SK-N-SH (cell line): ENCODE measurements around the gene GRAPL.
"Not testable (repeated sequence)": the region's sequence is repeated elsewhere in the genome, so short reads cannot be mapped to it uniquely, and the experiment has no call there.

Experiments
- CTCF ChIP-seq: fragments of 200-600 bp; sonication (generic); IDR thresholded peaks from 2 replicates; pipeline ENCODE4 v1.6.1; 2017; ENCODE audit warnings: antibody characterized with exemption, mild to moderate bottlenecking, moderate library complexity
- ELF1 ChIP-seq: IDR thresholded peaks from 2 replicates; pipeline ENCODE4 v1.4.0; 2012
- EP300 ChIP-seq, 2 experiments: IDR thresholded peaks; 2 replicates each; pipeline versions ENCODE4 v1.4.0 to v1.6.1; 2012; ENCODE audit warnings: borderline replicate concordance in 1 of 2, low read depth in 1 of 2, low read length in 1 of 2
- EZH2phosphoT487 ChIP-seq: fragments of 200-600 bp; sonication (generic); IDR thresholded peaks from 2 replicates; pipeline ENCODE4 v1.6.1; 2017; ENCODE audit warnings: low read depth, mixed run types, mild to moderate bottlenecking, antibody characterized with exemption, moderate library complexity, borderline replicate concordance
- JUND ChIP-seq: IDR thresholded peaks from 2 replicates; pipeline ENCODE4 v1.4.0; 2012
- MXI1 ChIP-seq: IDR thresholded peaks from 2 replicates; pipeline ENCODE4 v1.6.1; 2012; ENCODE audit warnings: mild to moderate bottlenecking, low read depth, low read length, improper control_type of control experiment
- RAD21 ChIP-seq: IDR thresholded peaks from 2 replicates; pipeline ENCODE4 v1.6.1; 2012; ENCODE audit warnings: mild to moderate bottlenecking, low read length
- RCOR1 ChIP-seq: fragments of 150-350 bp; IDR thresholded peaks from 2 replicates; pipeline ENCODE4 v1.6.1; 2017; ENCODE audit warnings: antibody characterized with exemption, low read length
- RFX5 ChIP-seq: IDR thresholded peaks from 2 replicates; pipeline ENCODE4 v1.6.1; 2012; ENCODE audit warnings: mild to moderate bottlenecking, improper control_type of control experiment, low read length
- TAF1 ChIP-seq: IDR thresholded peaks from 2 replicates; pipeline ENCODE4 v1.6.1; 2012; ENCODE audit warnings: low read depth, mild to moderate bottlenecking, low read length, moderate library complexity, borderline replicate concordance
- USF1 ChIP-seq: IDR thresholded peaks from 2 replicates; pipeline ENCODE4 v1.4.0; 2012; ENCODE audit warnings: low read depth, borderline replicate concordance
- ZBTB33 ChIP-seq: IDR thresholded peaks from 2 replicates; pipeline ENCODE4 v1.4.0; 2012; ENCODE audit warnings: low read depth, borderline replicate concordance
- TF ChIP-seq, protein P1 (sequence below): fragments of 150-350 bp; IDR thresholded peaks from 2 replicates; pipeline ENCODE4 v1.6.1; 2017; ENCODE audit warnings: antibody characterized with exemption, low read length, low read depth, borderline replicate concordance

- TF ChIP-seq, protein P1, sequence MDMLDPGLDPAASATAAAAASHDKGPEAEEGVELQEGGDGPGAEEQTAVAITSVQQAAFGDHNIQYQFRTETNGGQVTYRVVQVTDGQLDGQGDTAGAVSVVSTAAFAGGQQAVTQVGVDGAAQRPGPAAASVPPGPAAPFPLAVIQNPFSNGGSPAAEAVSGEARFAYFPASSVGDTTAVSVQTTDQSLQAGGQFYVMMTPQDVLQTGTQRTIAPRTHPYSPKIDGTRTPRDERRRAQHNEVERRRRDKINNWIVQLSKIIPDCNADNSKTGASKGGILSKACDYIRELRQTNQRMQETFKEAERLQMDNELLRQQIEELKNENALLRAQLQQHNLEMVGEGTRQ = not testable (repeated sequence)
- TF ChIP-seq RAD21; ZBTB33; JUND; USF1; MXI1; RFX5; RCOR1; CTCF; ELF1; TAF1; EP300 (IDR thresholded peaks at IDR 0.05; ENCODE audit: borderline replicate concordance in 1 of 2, low read depth in 1 of 2, low read length in 1 of 2); EZH2phosphoT487: not testable (repeated sequence)
Measured at GRCh38 chr17:19108517-19108916, 18.9 kb upstream of the GRAPL start.
